ENCODE data around the gene SLX9.

- TF ChIP-seq CTCF (IDR thresholded peaks at IDR 0.05; ENCODE audit: low read depth, low read length, poor library complexity, severe bottlenecking) (no peak), EZH2phosphoT487 (IDR thresholded peaks at IDR 0.05; ENCODE audit: borderline replicate concordance, low read length) (no peak)
These were observed 62.8 kb downstream of the SLX9 start for GRCh38 chr21:45002381-45003204.
